D721Med (cell line): ENCODE measurements around the gene FLOT1.
A peak's percentile ranks its signal among the peaks of the same experiment; 100 is the strongest.
"Not testable (repeated sequence)": the region's sequence is repeated elsewhere in the genome, so short reads cannot be mapped to it uniquely, and the experiment has no call there.

Experiments
- DNase-seq: peaks from one replicate; pipeline ENCODE4 v3.0.0; 2011; ENCODE audit warnings: low spot score; ENCODE audit not compliant: insufficient read length
- FAIRE-seq: peaks from 2 replicates; lab custom pipeline; 2011; peaks lifted over from hg19 to GRCh38; lab: Jason Lieb, UNC
- CTCF ChIP-seq: IDR thresholded peaks from 2 replicates; pipeline ENCODE4 v1.5.1; 2012; ENCODE audit warnings: mild to moderate bottlenecking, control low read depth; ENCODE audit not compliant: insufficient read depth; ENCODE audit errors: missing control alignments

Gene FLOT1

GRCh38 chr6:30767158-30767943 is 24.9 kb upstream of the FLOT1 start:
- TF ChIP-seq CTCF, result no peak
- DNase-seq (no peak), FAIRE-seq (no peak)

GRCh38 chr6:30766461-30767157 is 24.1 kb upstream of the FLOT1 start:
- DNase-seq, result no peak
- TF ChIP-seq CTCF, result no peak
- FAIRE-seq, result no peak

GRCh38 chr6:30765495-30765894 is 23.0 kb upstream of the FLOT1 start:
- FAIRE-seq, DNase-seq: not testable (repeated sequence)

GRCh38 chr6:30764490-30765043 is 22.1 kb upstream of the FLOT1 start:
- not testable (repeated sequence) for DNase-seq, FAIRE-seq

- TF ChIP-seq CTCF, result no peak
- FAIRE-seq (no peak), DNase-seq (peak; percentile 28)
Observed at GRCh38 chr6:30763618-30764489, 21.4 kb upstream of the FLOT1 start.

GRCh38 chr6:30763155-30763617 is 20.7 kb upstream of the FLOT1 start:
- DNase-seq, result no peak
- no peak for FAIRE-seq
- TF ChIP-seq CTCF, result no peak

- DNase-seq, result no peak
- FAIRE-seq, result no peak
- TF ChIP-seq CTCF, result no peak
Observed at GRCh38 chr6:30761791-30762429, 19.4 kb upstream of the FLOT1 start.
